Measurements from ENCODE around the gene DNASE1L2.

DNA sequence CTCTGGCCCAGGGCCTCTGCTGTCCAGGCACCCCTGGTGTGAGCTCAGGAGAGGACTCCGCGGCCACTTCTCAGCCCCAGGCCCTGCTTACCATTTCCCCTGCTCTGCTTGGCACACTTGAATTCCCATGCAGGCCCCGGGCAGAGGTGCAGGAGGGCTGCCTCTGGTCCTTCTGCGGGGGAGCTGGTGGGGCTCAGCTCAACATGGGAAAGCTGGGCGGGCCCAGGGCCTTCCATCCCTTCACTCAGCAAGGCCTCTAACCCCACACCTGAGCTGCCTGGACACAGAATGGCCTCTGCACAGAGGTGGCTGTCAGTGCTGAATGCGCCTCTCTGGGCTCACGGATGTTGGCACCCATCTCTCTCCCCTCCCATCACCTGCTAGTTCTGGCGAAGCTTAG, 44.2 kb downstream of the DNASE1L2 start:
- TF ChIP-seq, protein P1, sequence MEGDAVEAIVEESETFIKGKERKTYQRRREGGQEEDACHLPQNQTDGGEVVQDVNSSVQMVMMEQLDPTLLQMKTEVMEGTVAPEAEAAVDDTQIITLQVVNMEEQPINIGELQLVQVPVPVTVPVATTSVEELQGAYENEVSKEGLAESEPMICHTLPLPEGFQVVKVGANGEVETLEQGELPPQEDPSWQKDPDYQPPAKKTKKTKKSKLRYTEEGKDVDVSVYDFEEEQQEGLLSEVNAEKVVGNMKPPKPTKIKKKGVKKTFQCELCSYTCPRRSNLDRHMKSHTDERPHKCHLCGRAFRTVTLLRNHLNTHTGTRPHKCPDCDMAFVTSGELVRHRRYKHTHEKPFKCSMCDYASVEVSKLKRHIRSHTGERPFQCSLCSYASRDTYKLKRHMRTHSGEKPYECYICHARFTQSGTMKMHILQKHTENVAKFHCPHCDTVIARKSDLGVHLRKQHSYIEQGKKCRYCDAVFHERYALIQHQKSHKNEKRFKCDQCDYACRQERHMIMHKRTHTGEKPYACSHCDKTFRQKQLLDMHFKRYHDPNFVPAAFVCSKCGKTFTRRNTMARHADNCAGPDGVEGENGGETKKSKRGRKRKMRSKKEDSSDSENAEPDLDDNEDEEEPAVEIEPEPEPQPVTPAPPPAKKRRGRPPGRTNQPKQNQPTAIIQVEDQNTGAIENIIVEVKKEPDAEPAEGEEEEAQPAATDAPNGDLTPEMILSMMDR (IDR thresholded peaks at IDR 0.05) = no peak
- TF ChIP-seq POLR2A (IDR thresholded peaks at IDR 0.05) = no peak
